ENCODE data around the gene SELP.

The SELP gene

DNA sequence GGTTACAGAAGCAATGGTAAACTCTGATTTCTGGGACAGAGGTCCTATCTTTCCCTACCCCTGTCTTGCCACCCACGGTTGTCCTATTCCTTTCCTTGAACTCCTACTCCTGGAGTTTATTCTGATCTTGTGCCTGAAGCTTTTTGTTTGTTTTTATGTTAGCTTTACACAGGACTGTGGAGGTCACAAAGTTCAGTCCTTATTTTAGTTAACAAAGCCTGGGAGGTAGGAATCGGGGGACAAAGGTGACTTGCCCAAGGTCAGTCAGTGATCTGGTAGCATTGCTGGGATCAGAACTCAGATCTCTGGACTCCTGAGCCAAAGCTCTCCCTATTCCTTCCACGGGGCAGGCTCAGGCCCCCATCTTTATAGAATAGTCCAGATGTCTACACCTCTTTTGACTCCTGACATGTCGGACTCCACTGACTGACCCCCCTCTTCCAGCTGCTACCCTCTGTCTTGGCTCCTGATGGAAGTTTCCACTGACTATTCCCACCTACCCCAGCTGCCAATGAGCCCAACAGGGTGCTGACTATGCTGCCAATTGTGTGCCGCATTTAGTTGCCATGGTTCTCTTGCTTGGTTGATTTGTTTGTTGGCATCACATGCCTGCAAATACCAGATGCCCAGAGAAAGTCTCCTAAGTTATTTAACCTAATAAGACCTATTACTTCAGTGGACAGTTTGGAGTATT is 53.5 kb downstream of the SELP start:
- no peak for DNase-seq (ENCODE audit: low spot score)

DNA sequence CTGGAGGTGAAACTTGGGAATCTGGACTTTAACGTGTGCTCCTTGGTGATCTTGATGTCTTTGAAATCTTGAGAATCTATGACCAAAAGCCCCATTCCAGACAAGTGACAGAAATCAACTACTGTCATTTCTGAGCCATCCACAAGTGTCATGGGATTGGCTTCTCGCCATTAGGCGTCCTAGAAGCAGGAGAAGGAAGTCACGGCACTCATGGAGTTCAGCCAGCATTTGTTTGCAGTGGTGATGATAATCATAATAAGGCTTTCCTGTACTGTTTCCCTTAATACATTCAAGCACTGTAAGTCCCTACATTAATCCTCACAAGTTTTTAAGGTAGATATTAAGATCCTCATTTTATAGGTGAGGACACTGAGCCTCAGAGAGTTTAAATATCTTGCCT is 55.6 kb downstream of the SELP start:
- no peak for DNase-seq (ENCODE audit: low spot score)

DNA sequence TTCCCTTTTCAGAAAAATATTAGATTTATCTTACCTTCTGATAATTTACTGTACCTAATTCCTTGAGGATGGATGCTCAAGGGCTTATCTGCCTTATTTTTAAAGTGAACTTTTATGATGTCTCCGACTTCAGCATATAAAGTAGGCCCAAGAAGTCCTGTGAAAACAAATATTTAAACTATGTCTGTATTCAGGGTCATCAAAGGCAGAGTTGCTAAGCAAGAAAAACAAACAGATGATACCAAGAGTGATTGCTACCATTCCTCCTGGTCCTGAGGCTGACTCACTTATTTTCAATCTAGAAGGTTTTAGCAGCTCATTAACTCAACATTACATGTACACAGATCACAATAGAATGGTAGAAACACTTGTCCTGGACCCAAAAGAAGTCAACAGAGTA is 57.7 kb downstream of the SELP start:
- no peak for DNase-seq (ENCODE audit: low spot score)

DNA sequence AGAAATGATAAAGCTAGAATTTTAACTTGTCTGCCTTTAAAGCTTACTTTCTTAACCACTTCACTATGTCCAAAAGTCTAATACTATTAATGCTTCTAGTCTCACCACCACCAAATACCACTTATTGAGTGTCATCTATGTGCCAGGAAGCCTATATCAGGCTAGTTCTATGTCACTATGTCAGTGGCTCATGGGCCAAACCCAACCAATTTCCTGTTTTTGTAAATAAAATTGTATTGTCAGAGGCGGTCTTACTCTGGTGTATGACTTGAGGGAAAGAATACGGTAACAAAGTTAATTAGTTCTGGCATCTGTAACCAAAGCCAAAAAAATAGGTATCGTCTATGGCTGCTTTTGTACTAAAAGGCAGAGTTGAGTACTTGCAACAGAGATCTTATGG is 58.5 kb downstream of the SELP start:
- DNase-seq (ENCODE audit: low spot score), result no peak

DNA sequence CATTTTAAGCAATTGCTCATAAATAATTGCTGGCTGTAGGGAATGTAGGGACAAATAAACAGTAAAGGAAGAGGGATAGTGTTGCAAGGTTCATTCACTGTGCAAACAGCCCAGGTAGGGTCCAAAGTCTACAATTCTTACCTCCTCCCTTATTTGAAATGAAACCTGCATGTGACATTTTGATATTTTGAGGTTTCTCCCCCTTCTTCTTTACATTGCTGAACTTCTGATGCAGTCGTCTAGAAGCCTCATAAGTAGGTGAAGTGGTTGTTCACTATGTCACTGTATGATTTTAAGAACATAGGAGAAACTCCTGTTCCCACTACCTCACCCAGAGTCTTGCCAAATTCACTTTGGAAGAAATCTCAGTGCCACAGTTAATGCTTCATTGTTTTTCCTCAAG is 59.8 kb downstream of the SELP start:
- DNase-seq (ENCODE audit: low spot score), result peak; percentile 50

- no peak for DNase-seq (ENCODE audit: low spot score)
Measured at GRCh38 chr1:169568497-169568896, 61.4 kb downstream of the SELP start.

GRCh38 chr1:169565335-169566271 is 64.3 kb downstream of the SELP start:
- DNase-seq (ENCODE audit: low spot score), result no peak

DNA sequence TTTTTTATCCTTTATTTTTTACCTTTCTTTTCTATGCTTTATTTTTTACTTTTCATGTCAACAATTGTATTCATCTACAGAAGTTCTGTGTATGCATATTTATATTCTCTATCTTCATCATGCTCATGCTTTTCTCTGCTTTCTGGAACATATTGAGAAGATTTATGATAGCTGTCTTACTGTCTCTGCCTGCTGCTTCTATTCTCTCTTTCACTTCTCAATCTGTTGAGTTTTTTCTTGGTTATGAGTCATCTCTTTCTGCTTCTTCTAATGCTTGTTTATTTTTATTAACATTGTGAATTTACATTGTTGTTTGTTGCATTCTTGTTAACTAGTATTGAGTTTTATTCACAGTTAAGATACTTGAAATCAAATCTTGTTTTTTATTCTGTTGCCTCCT is 66.3 kb downstream of the SELP start:
- no peak for DNase-seq (ENCODE audit: low spot score)

DNA sequence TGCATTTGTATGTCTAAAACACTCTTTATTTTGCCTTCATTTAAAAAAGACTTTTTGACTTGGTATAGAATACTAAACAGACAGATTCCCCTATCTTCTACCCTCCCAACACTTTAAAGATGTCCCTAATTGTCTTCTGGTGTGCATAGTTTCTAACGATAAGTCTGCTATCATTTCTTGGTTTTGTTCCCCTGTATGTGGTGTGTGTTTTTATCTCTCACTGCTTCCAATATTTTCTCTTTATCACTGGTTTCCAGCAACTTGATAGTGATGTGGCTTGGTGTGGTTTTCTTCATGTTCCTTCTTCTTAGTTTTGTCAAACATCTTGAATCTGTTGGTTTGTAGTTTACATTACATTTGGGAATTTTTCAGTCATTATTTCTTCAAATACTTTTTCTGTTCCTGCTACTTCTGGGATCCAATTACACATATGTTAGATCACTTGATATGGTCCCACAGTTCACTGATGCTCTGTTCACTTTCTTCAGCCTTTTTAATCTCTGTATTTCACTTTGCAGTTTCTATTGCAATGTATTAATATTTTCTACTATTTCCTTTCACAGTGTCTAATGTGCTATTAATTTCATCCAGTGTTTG is 66.8 kb downstream of the SELP start:
- no peak for DNase-seq (ENCODE audit: low spot score)

- no peak for DNase-seq (ENCODE audit: low spot score)
Measured at GRCh38 chr1:169561692-169562091, 68.2 kb downstream of the SELP start.

GRCh38 chr1:169557131-169557530 is 72.8 kb downstream of the SELP start:
- DNase-seq (ENCODE audit: low spot score), result no peak

DNA sequence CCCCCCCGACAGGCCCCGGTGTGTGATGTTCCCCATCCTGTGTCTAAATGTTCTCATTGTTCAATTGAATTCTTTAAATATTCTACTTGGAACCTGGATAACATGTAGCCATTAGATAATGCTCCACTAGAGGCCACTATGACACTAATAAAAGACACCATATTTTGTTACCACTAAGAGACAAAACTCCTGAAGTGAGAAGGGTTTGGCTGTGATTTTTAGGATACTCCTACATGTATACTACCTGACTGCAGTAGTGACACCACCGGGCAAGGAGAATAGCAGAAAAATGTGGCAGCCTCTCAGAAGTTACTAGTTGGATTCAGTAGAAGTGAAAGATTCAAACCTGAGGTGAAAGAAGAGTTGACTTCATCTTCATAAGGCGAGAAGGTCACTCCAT is 79.6 kb downstream of the SELP start:
- DNase-seq (ENCODE audit: low spot score), result peak; percentile 60

GRCh38 chr1:169548282-169548681 is 81.6 kb downstream of the SELP start:
- no peak for DNase-seq (ENCODE audit: low spot score)

GRCh38 chr1:169546087-169546995 is 83.6 kb downstream of the SELP start:
- peak; percentile 64 for DNase-seq (ENCODE audit: low spot score)

DNA sequence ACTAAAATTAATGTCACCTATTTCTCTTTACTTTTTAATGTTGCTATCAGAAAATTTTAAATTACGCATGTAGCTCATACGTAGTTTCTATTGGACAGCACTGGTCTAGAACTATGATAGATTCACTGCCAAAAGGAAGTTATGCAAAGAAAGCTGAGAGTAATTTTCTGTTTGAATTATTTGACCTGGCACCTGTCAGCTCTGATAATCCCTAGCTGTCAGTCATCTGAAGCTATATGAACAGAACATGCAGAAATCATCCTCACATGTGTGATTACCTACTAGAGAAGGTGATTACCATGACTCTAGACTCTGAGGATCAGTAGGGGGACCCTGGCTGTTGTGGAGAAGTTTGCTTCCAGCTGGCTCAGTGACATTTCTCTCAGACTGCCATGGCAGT is 84.5 kb downstream of the SELP start:
- no peak for DNase-seq (ENCODE audit: low spot score)

DNA sequence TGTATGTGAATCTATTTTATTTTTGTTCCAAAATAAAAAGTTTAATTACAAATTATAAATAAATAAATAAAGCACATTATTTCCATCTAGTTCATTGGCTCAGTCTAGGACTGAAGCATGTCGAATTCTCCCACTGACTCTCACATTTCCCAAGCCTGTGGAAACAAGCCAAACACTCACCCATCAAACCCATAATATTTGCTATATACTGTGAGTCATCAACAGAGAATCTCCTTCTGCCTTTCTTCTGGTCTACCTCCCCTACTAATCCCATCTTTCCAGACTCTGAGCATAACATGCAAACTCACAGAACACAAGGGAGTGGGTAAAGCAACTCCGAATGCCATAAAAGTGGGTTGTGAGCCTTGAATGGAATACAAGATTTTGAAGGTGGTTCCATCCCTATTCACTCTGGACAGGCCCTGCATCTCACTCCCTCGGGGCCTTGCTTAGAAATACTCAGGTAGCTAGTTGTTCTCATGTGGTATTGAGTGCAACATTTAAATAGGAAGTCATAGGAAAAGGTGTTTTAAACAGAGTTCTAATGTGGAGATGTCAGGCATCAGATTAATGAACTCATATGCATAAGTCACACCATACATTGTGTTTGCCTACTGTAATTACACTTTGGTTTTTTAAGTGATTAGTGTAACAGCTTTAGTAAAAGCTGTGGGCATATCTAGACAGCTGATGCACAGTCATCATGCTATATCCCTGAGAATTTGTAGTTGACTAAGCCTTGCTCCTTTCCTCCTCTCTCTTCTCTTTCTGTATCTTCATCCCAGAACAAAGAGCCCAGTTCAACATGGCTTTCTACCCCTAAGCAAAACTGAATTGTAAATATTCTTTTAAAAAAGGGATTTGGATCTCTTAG is 90.7 kb downstream of the SELP start:
- peak; percentile 25 for DNase-seq (ENCODE audit: low spot score)
